Measurements from ENCODE around the gene ACO1.
"Not testable (repeated sequence)": the region's sequence is repeated elsewhere in the genome, so short reads cannot be mapped to it uniquely, and the experiment has no call there.

The ACO1 gene

DNA sequence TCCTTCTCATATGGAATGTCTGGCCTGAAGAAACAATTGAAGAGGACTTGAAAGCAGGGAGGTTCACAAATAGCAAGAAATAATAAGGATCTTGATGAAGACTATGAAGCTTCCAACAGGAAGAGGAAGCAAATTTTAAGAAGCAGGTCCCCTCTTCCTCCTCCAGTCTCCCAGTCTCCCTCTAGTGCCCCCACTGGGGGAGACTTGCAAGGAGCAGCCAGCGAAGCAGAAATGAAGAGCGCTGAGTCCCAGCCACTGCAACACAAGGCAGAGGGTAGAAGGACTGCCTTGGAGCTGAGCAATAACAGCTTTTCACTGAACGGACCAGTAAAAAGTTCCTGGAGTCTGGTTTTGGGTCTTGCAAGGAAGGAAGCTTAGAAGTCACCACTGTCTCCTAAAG is 32.6 kb upstream of the ACO1 start:
- Histone ChIP-seq H3K4me3 (ENCODE audit: low read depth, low read length) (no peak overlapping the region), H3K4me1 (ENCODE audit: control insufficient read depth, insufficient read depth, low read length) (peaks cover 5% of the 10 kb centered on the region; the same call in 1 of the 2 replicates), H3K27ac (ENCODE audit: low read depth, low read length) (no peak overlapping the region), H3K9ac (ENCODE audit: low read length) (no peak overlapping the region), H3K36me3 (ENCODE audit: control insufficient read depth, insufficient read depth, low read length) (no peaks in the 10 kb centered on the region), H3K27me3 (ENCODE audit: control insufficient read depth, insufficient read depth, low read length) (no peaks in the 10 kb centered on the region), H3K9me3 (ENCODE audit: control insufficient read depth, insufficient read depth, low read depth, low read length) (no peaks in the 10 kb centered on the region)

GRCh38 chr9:32353476-32353875 is 31.0 kb upstream of the ACO1 start:
- H3K9me3 ChIP-seq (ENCODE audit: control insufficient read depth, insufficient read depth, low read depth, low read length): not testable (repeated sequence)

DNA sequence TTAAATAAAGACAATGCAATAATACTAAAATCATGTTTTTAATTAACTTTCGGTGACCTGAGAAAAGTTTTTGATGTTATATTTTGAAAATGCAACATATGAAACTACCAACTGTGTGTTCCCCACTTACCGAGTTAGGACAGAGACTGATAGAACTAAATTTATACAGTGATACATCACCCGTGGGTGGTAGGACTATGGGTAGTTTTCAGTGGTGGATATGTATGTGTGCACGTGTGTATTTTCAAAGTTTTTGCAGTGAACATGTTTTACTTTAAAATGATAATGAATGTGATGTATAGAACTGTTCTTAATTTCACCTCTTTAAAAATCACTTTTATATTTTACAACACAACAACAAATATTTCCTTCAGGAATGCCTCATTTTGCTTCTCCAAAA is 25.0 kb upstream of the ACO1 start:
- H3K9ac ChIP-seq (ENCODE audit: low read length): no peak overlapping the region
- H3K4me1 ChIP-seq (ENCODE audit: control insufficient read depth, insufficient read depth, low read length): no peaks in the 10 kb centered on the region
- H3K27me3 ChIP-seq (ENCODE audit: control insufficient read depth, insufficient read depth, low read length): no peaks in the 10 kb centered on the region
- H3K27ac ChIP-seq (ENCODE audit: low read depth, low read length): no peak overlapping the region
- H3K36me3 ChIP-seq (ENCODE audit: control insufficient read depth, insufficient read depth, low read length): no peaks in the 10 kb centered on the region
- no peak overlapping the region for H3K4me3 ChIP-seq (ENCODE audit: low read depth, low read length)
- no peaks in the 10 kb centered on the region for H3K9me3 ChIP-seq (ENCODE audit: control insufficient read depth, insufficient read depth, low read depth, low read length)

More at GRCh38 chr9:32353476-32353875, 31.0 kb upstream of the ACO1 start:
- H3K9ac ChIP-seq (ENCODE audit: low read length); H3K36me3 ChIP-seq (ENCODE audit: control insufficient read depth, insufficient read depth, low read length); H3K27ac ChIP-seq (ENCODE audit: low read depth, low read length); H3K4me1 ChIP-seq (ENCODE audit: control insufficient read depth, insufficient read depth, low read length); H3K4me3 ChIP-seq (ENCODE audit: low read depth, low read length); H3K27me3 ChIP-seq (ENCODE audit: control insufficient read depth, insufficient read depth, low read length): not testable (repeated sequence)

DNA sequence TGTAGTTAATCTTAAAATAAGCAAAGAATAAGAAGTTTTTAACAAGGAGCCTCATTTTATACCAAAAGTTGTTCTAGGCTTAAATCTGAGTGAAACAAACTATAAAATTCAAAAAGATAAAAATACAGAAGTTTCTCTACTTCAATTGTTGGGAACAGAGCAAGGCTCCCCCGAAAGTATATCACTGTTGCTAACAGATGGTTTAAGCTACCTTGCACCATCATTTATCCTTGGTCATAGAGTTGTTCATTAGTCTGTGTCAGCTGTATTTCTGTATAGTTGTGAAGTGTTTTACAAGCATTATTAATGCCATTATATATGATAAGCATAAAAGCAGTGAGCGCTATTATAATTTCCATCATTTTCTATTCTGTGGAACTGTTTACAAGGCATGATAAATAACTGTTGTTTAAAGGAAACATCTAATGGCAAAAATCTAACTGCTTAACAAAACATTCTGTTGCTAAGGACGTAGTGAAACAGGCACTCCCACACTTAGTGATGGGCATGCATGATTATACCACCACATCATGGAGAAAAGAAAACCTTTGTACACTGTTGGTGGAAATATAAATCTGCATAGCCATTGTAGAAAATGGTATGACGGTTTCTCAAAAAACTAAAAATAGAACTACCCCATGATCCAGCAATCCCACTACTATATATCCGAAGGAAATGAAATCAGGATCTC is 23.3 kb upstream of the ACO1 start:
- H3K4me3 ChIP-seq (ENCODE audit: low read depth, low read length): no peak overlapping the region
- H3K4me1 ChIP-seq (ENCODE audit: control insufficient read depth, insufficient read depth, low read length): no peaks in the 10 kb centered on the region

DNA sequence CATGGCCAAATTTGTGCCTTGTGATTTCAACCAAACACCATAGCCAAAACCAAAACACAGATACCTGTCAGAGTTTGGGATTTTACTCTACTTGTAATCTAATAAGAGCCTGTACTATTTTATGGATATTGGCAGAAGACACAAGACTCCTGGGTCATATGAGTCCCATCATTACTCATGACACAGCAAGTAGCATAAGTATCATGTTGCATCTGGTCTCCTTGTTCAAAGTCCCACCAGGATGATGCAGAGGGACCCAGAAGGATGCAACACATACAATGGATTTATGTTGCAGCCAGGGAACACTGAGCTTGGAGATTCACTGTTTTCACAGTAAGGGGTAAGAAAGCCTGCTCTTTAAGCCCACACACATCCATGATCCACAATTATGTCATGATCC is 13.2 kb upstream of the ACO1 start:
- H3K27me3 ChIP-seq (ENCODE audit: control insufficient read depth, insufficient read depth, low read length): no peaks in the 10 kb centered on the region
- H3K9ac ChIP-seq (ENCODE audit: low read length): no peak overlapping the region
- no peaks in the 10 kb centered on the region for H3K4me1 ChIP-seq (ENCODE audit: control insufficient read depth, insufficient read depth, low read length)

More for the DNA sequence above, 23.3 kb upstream of the ACO1 start:
- no peak overlapping the region for H3K27ac ChIP-seq (ENCODE audit: low read depth, low read length)
- H3K36me3 ChIP-seq (ENCODE audit: control insufficient read depth, insufficient read depth, low read length): no peaks in the 10 kb centered on the region
- no peak overlapping the region for H3K9ac ChIP-seq (ENCODE audit: low read length)
- H3K27me3 ChIP-seq (ENCODE audit: control insufficient read depth, insufficient read depth, low read length): no peaks in the 10 kb centered on the region
- no peaks in the 10 kb centered on the region for H3K9me3 ChIP-seq (ENCODE audit: control insufficient read depth, insufficient read depth, low read depth, low read length)

DNA sequence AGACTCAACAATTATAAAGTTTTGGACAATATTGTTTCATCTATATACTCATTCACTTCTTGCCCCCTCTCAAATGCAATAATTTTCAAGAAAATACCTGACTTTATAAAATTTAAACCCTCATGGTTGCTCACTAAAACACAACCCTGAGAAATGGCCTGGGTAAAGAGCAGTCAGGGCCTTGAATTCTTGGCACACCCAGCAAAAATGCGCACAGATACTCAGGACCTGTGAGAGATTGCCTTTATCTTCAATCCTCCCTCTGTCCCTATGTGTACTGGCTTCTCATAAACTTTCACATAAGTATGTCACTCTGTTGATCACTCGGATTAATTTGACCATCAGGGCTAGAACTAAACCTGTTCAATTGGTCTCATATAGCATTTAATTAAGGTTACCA is 12.8 kb upstream of the ACO1 start:
- H3K36me3 ChIP-seq (ENCODE audit: control insufficient read depth, insufficient read depth, low read length): no peaks in the 10 kb centered on the region
- H3K4me3 ChIP-seq (ENCODE audit: low read depth, low read length): no peak overlapping the region
- H3K9me3 ChIP-seq (ENCODE audit: control insufficient read depth, insufficient read depth, low read depth, low read length): peaks cover 12% of the 10 kb centered on the region
- H3K4me1 ChIP-seq (ENCODE audit: control insufficient read depth, insufficient read depth, low read length): no peaks in the 10 kb centered on the region
- H3K27me3 ChIP-seq (ENCODE audit: control insufficient read depth, insufficient read depth, low read length): no peaks in the 10 kb centered on the region
- H3K27ac ChIP-seq (ENCODE audit: low read depth, low read length): no peak overlapping the region
- H3K9ac ChIP-seq (ENCODE audit: low read length): no peak overlapping the region

More for the DNA sequence above, 13.2 kb upstream of the ACO1 start:
- Histone ChIP-seq H3K27ac (ENCODE audit: low read depth, low read length) (no peak overlapping the region), H3K4me3 (ENCODE audit: low read depth, low read length) (no peak overlapping the region), H3K36me3 (ENCODE audit: control insufficient read depth, insufficient read depth, low read length) (no peaks in the 10 kb centered on the region), H3K9me3 (ENCODE audit: control insufficient read depth, insufficient read depth, low read depth, low read length) (peaks cover 12% of the 10 kb centered on the region)

- H3K27ac ChIP-seq (ENCODE audit: low read depth, low read length): no peak overlapping the region
- H3K27me3 ChIP-seq (ENCODE audit: control insufficient read depth, insufficient read depth, low read length): peaks cover 12% of the 10 kb centered on the region
- no peak overlapping the region for H3K9ac ChIP-seq (ENCODE audit: low read length)
- H3K4me1 ChIP-seq (ENCODE audit: control insufficient read depth, insufficient read depth, low read length): no peaks in the 10 kb centered on the region
- no peaks in the 10 kb centered on the region for H3K36me3 ChIP-seq (ENCODE audit: control insufficient read depth, insufficient read depth, low read length)
- peaks cover 2% of the 10 kb centered on the region; the same call in 1 of the 2 replicates for H3K9me3 ChIP-seq (ENCODE audit: control insufficient read depth, insufficient read depth, low read depth, low read length)
- H3K4me3 ChIP-seq (ENCODE audit: low read depth, low read length): no peak overlapping the region
Observed at GRCh38 chr9:32376285-32376684, 8.2 kb upstream of the ACO1 start.

- no peaks in the 10 kb centered on the region for H3K9me3 ChIP-seq (ENCODE audit: control insufficient read depth, insufficient read depth, low read depth, low read length)
- no peak overlapping the region for H3K9ac ChIP-seq (ENCODE audit: low read length)
- H3K4me1 ChIP-seq (ENCODE audit: control insufficient read depth, insufficient read depth, low read length): no peaks in the 10 kb centered on the region
- no peak overlapping the region for H3K4me3 ChIP-seq (ENCODE audit: low read depth, low read length)
- H3K36me3 ChIP-seq (ENCODE audit: control insufficient read depth, insufficient read depth, low read length): no peaks in the 10 kb centered on the region
- H3K27me3 ChIP-seq (ENCODE audit: control insufficient read depth, insufficient read depth, low read length): peaks cover 34% of the 10 kb centered on the region
- no peak overlapping the region for H3K27ac ChIP-seq (ENCODE audit: low read depth, low read length)
Observed at GRCh38 chr9:32378496-32378895, 5.9 kb upstream of the ACO1 start.

DNA sequence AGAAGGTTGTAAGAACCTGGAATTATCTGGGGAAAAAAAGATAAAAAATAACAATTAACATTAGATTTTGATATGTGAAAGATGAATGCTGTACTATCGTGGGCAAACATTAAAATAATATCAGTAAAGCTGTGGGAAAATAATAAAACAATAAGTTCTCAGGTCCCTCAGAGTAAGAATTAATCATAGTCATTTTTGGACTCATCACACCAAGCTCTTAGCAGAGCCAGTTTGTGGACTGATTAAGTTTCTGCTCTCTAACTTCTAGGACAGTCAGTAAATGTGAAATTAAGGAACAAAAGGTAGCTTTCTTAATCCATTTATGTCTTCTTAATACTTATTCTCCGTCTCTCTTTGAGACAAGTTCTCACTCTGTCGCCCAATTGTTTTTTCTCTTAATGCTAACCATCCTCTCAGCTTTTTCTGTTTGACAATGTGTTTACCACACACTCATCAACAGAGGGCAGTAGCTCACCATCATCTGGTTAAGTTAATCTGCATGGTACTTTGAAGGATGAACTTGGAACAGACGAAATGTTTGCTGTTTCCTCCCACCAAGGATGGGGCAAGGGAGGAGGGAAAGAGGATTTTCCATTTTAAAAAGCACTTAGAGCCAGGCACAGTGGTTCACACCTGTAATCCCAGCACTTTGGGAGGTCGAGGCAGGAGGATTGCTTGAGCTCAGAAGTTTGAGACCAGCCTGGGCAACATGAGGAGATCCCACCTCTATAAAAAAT is 5.3 kb upstream of the ACO1 start:
- Histone ChIP-seq H3K9ac (ENCODE audit: low read length) (no peak overlapping the region), H3K36me3 (ENCODE audit: control insufficient read depth, insufficient read depth, low read length) (no peaks in the 10 kb centered on the region), H3K27ac (ENCODE audit: low read depth, low read length) (no peak overlapping the region), H3K27me3 (ENCODE audit: control insufficient read depth, insufficient read depth, low read length) (peaks cover 40% of the 10 kb centered on the region), H3K9me3 (ENCODE audit: control insufficient read depth, insufficient read depth, low read depth, low read length) (no peaks in the 10 kb centered on the region), H3K4me3 (ENCODE audit: low read depth, low read length) (no peak overlapping the region), H3K4me1 (ENCODE audit: control insufficient read depth, insufficient read depth, low read length) (no peaks in the 10 kb centered on the region)

- H3K9me3 ChIP-seq (ENCODE audit: control insufficient read depth, insufficient read depth, low read depth, low read length): no peaks in the 10 kb centered on the region
- H3K27me3 ChIP-seq (ENCODE audit: control insufficient read depth, insufficient read depth, low read length): peaks cover 40% of the 10 kb centered on the region
- no peak overlapping the region for H3K4me3 ChIP-seq (ENCODE audit: low read depth, low read length)
- no peaks in the 10 kb centered on the region for H3K36me3 ChIP-seq (ENCODE audit: control insufficient read depth, insufficient read depth, low read length)
- H3K27ac ChIP-seq (ENCODE audit: low read depth, low read length): no peak overlapping the region
- no peak overlapping the region for H3K9ac ChIP-seq (ENCODE audit: low read length)
- H3K4me1 ChIP-seq (ENCODE audit: control insufficient read depth, insufficient read depth, low read length): no peaks in the 10 kb centered on the region
Observed at GRCh38 chr9:32380944-32381343, 3.5 kb upstream of the ACO1 start.

DNA sequence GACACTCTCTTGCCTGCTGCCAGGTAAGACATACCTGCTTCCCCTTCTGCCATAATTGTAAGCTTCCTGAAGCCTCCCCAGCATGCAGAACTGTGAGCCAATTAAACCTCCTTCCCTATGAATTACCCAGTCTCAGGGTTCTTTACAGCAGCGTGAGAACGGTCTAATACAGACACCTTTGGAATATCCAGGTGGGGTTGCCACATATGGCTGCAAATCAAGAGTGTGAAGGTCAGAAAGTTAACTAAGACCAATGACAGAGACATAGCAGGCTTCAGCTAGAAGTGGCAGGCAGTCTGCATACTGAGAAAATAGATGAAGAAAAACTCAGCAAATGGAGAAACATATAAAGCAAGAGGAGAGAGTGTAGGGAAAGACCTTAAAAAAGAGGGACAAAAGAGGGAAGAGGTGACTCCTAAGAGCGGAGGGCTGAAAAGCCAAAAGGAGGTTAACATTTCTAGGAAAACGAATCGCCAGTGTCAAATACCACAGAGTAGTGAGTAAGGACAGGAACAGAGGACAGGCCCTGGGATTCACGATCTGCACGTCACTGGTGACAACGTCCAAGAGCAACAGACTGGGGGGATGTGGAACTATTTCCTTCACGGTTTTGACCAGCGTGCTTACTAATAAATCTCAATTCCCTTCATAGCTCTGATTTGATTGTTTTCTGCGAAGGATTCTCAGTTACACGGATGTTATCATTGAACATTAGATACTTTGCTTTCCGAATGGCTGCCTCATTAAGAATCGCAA is 1.7 kb upstream of the ACO1 start:
- Histone ChIP-seq H3K4me3 (ENCODE audit: low read depth, low read length) (no peak overlapping the region), H3K27me3 (ENCODE audit: control insufficient read depth, insufficient read depth, low read length) (peaks cover 40% of the 10 kb centered on the region), H3K36me3 (ENCODE audit: control insufficient read depth, insufficient read depth, low read length) (no peaks in the 10 kb centered on the region), H3K27ac (ENCODE audit: low read depth, low read length) (no peak overlapping the region), H3K9me3 (ENCODE audit: control insufficient read depth, insufficient read depth, low read depth, low read length) (no peaks in the 10 kb centered on the region), H3K4me1 (ENCODE audit: control insufficient read depth, insufficient read depth, low read length) (no peaks in the 10 kb centered on the region), H3K9ac (ENCODE audit: low read length) (no peak overlapping the region)

Data from HUES6 (cell line).